A673 (cell line): ENCODE measurements around the gene CH25H.

ENCODE experiments used
- CTCF ChIP-seq: fragments of 300-800, 200-600 bp; sonication (generic); conservative IDR thresholded peaks from 2 replicates; pipeline ENCODE4 v1.5.1; 2017; ENCODE audit warnings: low read depth, mild to moderate bottlenecking, antibody characterized with exemption, low read length, moderate library complexity, mixed read lengths
- EZH2 ChIP-seq: fragments of 200-600 bp; sonication (generic); IDR thresholded peaks from 2 replicates; pipeline ENCODE4 v1.6.1; 2017; ENCODE audit warnings: borderline replicate concordance, low read depth, mild to moderate bottlenecking, mixed read lengths, antibody characterized with exemption, low read length; ENCODE audit not compliant: poor library complexity, severe bottlenecking

DNA sequence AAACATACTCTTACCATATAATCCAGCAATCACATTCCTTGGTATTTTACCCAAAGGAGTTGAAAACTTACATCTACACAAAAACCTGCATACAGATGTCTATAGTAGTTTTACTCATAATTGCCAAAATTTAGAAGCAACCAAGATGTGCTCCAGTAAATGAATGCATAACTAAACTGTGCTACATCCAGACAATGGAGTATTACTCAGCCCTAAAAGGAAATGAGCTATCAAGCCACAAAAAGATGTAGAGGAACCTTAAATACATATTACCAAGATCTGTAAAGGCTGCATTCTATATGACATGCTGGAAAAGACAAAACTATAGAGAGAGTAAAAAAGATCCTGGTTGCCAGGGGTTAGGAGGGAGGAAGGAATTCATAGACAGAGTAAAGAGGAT is 21.8 kb upstream of the CH25H start:
- TF ChIP-seq CTCF: no peak
- no peak for TF ChIP-seq EZH2
